HCEC 1CT (cell line): Measurements from ENCODE around the gene SPATA31A3.
"Not testable (repeated sequence)": the region's sequence is repeated elsewhere in the genome, so short reads cannot be mapped to it uniquely, and the experiment has no call there.

Source experiments
- DNase-seq: peaks from one replicate; pipeline ENCODE4 v3.0.0-alpha.2; 2017

Gene SPATA31A3

DNA sequence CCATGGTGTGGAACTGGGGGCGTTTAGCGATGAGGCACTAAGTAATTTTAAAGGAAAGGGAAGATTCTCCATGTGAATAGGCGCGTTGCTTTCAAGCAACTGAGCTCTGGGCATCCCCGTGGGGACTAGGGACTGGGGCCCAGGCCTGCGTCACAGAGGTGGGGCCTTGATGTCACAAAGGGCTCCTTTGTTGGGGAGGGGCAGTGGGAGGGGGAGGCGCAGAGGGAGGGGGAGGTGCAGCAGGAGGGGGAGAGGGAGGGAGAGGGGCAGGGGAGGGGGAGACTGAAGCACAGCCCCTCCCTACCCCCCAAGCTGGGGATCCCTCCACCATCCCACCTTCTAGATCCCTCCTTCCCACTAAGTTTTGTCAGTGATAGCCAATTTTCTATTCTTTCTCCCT is at the start of gene SPATA31A3:
SPATA31A3 (minus strand) TSS at position 101 of the 400 bp plus-strand sequence; CDS start at position 72, 29 bp downstream.
- not testable (repeated sequence) for DNase-seq

DNA sequence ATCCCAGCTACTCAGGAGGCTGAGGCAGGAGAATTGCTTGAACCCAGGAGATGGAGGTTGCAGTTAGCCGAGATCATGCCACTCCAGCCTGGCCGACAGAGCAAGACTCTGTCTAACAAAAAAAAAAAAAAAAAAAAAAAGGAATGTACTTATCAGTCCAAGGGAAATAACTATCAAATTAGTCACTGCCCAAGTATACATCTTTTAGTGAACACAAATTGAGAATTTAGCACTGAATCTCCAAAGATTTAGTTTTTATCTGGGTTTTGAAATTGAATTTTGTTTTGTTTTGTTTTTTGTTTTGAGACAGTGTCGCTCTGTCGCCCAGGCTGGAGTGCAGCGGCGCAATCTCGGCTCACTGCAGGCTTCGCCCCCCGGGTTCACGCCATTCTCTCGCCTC is 39.8 kb downstream of the SPATA31A3 start:
- not testable (repeated sequence) for DNase-seq

DNA sequence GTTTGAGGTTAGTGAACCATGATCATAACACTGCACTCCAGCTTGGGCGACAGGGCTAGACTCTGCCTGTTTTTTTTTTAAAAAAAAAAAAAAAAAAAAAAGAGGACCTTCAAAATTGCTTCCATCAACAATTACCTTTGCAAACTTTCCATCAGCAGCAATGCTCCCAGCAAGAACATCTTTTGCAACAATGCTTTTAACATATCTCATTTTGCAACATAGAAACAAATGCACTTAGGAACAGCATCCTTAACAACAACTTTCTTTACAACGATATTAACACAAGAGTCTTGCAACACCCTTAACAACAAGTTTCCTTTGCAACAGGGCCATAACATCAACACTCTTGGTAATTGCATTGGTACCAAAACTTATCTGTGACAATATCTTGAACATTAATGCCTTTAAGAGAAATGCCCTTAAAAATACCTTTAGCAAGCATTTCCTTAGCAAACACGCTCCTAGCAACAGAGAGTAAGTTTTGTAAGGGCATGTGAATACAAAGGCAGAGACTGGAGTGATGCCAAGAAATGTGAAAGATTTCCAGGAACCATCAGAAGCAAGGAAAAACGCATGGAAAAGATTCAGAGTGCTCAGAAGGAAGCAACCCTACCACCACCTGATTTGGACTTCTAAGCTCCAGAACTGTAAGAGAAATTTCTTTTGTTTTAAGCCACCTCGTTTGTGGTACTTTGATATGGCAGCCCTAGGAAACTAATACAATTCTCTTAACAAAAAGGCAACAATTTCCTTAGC is 49.8 kb downstream of the SPATA31A3 start:
- not testable (repeated sequence) for DNase-seq

DNA sequence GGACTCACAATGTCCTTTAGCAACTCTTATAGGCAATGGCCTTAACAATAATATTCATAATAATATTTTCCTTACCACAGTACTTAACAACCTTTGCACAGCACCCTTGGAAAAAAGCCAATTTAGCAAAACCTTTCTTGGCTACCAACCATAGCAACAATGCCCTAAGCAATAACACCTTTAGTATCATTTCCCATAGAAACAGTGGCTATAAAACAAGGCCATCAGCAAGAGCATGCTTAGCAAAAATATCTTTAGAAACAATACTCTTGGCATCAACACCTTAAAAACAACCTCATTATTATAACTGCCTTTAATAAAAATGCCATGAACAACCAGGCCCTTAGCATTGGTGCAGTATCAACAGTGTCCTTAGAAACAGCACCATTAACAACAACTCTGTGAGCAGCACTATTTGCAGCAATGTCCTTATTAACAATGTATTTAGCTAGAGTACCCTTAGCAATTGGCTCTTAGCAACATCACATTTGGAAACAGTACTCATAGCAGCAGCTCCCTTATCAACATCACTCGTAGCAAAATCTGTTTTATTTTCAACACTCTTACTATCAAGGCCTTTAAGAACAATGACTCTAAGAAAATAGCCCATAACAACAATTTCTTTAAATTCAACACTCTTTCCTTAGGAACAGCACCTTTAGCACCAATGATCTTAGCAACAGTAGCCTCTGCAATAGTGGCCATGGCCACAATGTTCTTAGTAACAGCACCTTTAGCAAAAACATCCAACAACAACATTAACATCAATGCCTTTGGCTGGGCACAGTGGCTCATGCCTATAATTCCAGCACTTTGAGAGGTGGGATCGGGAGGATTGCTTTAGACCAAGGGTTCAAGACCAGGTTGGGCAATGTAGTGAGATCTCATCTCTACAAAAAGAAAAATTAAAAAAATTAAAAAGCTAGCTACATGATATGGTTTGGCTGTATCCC is 52.2 kb downstream of the SPATA31A3 start:
- not testable (repeated sequence) for DNase-seq

DNA sequence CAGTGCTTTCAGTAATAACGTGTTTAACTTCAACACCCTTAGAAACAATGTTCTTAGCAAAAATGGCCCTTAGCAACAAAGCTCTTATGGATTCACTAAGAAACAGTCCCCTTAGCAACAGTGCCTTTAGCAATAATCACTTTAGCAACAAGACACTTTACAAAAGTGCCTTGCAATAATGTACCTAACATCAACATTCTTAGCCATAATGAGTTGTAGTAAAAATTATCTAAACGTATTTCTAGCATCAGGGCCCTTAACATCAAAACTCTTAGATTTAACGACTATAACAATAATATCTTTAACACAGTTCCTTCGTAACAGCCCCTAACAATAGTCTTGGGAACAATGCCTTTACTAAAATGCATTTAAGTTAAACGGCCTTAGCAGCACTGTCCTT is 54.0 kb downstream of the SPATA31A3 start:
- DNase-seq: not testable (repeated sequence)

DNA sequence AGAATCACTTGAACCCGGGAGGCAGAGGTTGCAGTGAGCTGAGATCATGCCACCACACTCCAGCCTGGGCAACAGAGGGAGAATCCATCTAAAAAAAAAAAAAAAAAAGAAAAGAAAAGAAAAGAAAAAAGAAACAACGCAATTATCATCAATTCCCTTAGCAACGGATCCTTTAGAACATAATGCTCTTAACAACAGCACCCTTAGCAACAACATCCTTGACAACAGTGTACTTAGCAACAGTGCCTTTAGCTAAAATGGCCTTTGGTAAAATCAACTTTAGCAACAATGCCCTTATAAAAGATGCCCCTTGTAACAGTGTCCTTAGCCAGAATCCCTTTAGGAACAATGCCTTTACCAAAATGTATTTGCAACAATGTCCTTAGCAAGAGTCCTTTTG is 54.7 kb downstream of the SPATA31A3 start:
- DNase-seq: not testable (repeated sequence)
